DMS53 treated with DMSO at 0.1 percent for 48 hours (cell line): Measurements from ENCODE around the gene SEMA4C.

Experiments
- DNase-seq: peaks from one replicate; lab custom pipeline; 2025; ENCODE audit not compliant: unreplicated experiment; lab: John Stamatoyannopoulos, UW

SEMA4C gene

DNA sequence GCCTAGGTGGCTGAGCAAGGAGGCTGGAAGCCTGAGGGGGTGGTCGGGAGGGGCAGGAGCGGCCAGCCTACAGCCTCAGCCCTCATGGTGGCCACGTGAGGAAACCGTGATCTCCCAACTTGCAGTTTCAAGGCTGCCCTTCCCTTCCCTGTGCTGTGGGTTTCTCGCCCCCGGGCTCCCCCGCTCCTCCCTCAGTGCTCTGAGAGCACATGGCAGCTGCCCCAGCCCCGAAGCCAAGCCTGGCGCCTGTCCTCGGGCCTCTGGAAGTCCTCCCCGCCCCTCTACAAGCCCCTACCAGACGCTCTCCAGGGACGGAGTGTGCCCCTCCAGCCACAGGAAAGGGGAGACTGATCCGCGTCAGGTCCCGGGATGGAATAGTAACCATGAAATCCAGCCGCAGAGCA, 25.5 kb downstream of the SEMA4C start:
- no peak for DNase-seq

DNA sequence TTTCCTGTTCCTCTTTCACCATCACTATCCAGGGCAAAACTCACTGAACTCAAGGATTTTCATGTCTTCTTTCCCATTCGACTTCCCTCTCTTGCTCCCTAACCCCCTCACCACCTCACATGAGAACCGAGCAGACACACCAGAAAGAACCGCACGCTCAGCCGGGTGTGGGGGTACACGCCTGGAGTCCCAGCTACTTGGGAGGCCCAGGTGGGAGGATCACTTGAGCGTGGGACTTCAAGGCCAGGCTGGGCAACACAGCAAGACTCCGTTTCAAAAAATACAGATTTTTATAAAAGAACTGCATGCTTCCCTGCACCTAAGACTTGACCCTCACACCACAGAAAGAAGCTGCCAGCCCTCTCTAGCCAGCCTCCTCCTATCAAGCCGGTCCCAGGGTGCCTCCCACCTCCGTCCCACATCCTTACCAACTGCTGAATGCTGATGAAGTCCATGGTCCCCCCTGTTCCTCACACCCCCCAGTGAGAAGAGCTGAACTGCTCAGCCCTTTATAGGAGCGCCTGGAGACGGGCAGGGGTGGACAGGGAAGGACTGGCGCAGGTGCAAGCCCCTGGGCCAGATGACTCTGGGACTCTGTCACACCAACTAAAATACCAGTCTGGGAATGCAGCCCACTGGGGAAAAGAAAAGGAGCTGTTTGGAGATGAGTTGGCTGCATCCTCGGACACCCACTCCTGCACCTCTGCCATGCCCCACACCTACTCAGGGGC, 26.2 kb downstream of the SEMA4C start, which contains the start of gene ANKRD23:
Gene ANKRD23, minus strand, starts transcription at position 484 of the 731 bp plus-strand sequence. Its CDS starts 29 bp downstream, at position 455.
- DNase-seq: no peak

DNA sequence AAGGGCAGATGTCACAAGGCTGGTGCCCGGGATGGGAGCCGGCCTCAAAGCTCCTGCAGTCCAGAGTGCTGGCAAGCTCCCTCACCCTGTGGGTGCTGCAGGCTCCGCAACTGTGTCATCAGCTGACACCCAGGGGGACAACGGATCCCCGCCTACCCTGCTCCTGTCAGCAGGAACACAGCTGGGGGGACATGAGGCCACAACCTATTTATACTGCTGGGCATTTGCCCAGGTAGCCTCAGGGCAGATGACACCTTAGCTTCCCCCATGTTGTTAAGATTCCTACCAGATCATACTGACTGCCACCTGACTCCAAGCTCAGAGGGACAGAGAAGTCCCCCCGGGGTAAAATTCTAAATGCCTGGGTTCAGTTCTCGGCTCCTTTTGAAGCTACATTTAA, 27.3 kb downstream of the SEMA4C start:
- no peak for DNase-seq

DNA sequence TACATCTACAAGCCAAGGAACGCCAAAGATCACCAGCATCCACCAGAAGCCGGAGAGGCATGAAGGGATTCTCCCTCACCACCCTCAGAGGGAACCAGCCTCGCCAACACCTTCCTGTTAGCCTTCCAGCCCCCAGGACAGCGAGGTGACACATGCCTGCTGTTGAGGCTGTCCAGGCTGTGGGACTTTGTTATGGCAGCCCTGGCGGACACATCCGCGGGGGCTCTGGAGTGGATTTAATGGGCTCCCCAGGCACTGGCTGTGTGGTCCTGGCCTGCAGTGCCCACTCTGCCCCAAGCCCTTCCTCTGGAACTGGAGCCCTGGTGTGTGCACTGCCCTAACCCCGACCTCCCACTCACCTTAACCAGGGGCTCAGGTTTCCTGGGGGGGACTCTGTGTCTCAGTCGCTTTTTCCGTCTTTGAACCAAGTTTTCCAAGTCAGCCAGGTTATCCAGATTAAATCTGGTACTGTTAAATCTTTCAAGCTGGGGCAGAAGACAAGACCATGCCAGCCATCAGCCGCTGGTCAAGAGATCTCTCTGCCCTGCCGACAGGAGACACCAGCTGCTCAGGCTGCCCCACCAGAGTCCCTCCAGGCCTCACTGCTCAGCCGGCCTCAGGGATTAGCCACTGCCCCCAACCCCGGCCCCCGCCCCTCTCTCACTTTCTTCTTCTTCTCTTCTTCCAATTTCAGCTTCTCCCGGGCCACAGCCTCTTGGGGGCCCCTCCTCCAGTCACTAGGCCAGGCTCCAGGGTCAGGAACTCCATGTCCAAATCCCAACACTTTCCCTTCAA, 28.0 kb downstream of the SEMA4C start:
- DNase-seq: no peak

DNA sequence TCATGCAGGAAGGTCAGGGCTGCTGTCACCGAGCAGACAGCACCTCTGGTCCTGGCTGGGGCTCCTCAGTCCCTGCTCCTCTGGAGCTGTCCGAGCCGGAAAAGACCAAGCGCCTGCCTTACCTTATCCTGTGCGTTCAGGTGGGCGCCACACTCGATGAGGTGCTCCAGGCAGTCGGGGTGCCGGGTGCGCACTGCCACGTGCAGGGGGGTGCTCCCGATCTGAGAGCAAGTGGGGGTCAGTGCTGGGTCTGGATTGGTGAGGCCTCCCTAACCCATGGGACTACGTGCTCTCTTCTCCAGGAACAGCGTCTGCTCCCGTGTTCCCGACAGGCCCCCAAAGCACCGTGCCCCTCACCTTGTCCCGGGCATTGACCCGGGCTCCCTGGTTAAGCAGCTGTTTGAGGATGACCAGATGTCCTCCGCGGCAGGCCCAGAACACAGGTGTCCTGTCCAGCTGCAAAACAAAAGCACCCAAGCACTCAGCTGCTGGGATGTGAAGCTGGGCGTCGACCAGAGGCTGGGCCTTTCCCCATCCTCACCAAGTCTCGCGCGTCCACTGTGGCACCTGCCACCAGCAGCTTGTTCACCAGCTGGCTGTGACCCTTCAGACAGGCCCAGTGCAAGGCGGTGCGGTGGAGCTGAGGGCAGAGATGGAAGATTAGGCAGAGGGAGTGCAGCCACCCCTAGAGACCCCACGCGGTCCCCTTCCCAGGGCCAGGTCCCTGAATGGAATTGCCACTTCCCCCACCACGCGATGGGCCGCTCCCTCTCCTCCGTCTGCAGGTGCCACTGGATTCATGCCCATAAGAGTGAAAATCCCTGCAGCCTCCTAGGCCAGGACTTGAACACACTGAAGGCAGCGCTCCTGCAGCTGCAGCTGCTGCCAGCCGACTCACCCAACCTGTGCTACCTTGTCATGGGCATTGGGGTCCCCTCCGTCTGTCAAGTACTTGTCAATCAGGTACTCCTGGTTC, 29.7 kb downstream of the SEMA4C start:
- no peak for DNase-seq

DNA sequence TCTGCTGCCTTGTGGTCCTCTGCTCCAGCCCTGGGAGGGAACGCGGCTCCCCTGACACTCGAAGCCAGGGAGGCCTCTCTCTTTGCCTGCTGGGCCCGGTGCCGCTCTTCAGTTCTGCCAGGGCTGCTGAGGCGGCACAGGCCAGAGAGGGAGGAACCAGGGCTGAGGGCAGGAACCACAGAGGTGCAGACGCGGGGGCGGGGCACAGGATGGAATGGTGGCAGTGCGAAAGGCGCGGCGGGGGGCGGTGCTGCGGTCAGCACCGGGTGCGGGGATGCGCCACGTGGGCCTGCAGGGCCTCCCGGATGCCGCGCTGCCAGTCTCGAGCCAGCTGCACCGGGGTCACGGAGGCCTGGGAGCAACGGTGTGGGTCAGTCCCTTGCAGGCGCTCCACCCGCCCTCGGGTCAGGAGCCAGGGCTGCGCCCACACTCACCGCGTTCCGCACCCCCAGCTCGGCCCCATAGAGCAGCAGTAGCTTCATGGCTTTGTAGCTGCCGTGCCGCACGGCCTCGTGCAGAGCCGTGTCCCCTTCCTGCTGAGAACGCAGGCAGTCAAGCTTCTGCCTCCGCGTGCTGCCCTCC, 30.5 kb downstream of the SEMA4C start:
- no peak for DNase-seq

DNA sequence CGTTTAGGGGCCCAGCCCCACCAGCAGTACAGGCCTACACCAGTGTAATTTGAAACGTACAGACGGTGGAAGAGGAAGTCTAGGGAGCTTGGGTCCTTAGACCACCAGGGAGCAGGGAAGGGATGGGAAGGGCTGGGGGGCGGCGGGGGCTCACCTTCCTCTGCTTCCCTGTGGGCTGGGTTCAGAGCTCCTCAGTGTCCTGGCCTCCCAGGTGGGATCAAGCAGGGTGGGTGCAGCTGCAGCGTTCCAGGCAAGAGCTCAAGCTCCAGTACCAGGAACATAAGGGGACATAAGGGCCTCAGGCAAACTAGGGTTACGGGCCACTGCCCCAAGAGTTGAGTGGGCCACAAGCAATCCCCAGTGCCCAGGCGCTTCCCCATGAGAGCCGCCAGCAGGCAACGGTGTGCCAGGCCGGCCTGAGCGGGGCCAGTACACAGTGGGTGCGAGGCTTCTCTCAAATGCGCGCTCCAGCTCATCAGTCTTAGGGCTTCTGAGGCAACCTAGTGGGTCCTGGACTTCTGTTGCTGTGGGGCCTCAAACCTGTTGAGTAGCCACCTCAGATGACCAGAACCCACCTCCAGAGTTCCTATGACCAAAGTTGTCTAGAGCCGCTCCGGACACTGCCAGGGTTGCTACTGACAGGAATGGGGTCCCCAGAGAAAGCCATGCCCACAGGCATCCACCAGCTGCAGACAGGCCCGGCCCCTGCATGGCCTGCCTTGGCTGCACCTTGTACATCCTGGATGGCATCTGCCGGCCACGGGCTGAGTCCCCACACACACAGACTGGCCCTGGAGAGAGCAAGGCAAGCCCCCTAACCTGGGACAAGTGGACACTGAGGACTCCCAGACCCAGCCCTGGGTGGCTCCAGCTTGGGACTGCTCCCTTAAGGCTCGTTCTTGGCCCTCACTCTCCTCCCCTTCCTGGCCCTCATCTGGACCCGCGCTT, 31.3 kb downstream of the SEMA4C start:
- no peak for DNase-seq

DNA sequence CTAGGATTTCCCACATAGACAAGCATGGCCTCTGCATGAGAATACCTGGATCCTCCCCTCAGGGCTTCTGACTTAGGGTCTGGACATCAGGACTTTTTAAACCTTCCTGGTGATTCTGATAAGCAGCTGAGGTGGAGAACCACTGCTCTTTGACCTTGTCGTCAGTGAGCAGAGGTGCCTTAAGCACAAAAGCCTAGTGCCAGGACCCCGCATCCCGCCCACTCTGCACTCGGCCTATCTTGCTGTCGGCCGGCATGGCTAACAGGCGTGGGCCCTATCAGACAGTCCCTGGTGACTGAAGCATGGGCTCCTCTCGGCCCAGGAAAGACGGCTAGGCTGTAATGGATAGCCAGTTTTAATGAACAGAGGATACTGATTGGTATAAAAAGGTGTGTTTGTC, 32.3 kb downstream of the SEMA4C start:
- no peak for DNase-seq

DNA sequence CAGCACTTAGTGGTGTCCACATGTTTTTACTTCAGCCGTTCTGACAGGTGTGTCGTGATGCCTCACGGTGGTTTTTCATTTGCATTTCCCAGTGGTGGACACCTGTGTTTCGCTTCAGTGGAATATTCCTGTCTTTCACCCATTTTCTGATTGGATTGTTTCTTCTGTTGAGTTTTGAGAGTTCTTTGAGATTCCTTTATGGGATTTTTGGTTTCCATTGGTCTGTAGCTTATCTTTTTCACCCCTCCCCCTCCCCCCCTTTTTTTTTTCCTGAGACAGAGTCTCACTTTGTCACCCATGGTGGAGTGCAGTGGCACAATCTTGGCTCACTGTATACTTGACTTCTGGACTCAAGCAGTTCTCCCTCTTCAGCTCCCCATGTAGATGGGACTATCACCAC, 34.0 kb downstream of the SEMA4C start:
- no peak for DNase-seq

DNA sequence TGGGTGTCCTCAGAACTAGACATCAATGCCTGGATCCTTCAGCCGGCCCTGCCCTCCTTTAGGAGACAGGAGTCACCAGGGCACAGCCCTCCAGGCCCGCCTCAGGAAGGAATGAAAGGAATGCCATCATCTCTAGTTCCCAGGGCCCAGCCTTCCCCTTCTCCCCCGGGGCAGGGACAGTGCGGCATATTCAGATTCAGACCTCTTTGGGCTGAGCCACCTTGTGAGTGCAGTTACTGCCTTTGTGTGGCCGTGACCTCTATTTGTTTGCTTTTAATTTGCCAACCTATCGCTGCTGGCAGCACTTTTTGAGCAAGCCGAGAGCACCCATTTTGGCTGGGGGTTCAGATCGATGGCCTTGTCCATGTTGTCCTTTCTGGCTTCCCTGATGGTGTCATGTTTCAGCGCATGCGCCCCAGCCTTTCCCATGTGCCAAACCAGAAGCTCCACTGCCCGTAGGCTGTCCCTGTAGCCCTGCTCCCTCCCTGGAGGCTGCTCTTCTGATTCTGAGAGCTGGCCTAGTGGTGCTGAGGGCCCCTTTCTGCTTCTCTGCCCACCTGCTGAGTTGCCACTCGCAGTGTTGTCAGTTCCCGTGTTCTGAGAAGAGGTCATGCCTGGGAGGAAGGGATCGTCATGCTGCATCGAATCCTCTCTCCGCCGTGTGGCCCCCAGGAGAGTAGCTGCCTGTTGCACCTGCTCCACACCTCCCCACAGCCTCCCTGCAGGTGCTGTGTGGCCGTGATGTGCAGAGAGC, 36.9 kb downstream of the SEMA4C start:
- peak; percentile 97 for DNase-seq

DNA sequence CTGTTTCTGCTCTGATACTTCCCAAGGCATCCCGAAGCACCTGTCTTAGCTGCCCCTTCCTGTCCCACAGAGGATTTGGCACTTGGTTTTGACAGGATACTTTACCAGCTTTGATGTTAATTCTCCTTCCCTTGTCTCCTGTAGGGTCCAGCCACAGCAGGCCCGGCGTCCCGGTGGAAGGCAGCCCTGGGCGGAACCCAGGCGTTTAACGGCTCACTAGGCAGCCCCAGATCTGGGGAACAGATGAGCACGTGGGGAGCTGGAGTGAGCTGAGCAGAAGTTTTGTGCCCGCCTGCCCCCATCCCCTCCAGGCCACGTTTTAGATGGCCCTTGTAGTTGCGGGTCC, 37.5 kb downstream of the SEMA4C start:
- no peak for DNase-seq

DNA sequence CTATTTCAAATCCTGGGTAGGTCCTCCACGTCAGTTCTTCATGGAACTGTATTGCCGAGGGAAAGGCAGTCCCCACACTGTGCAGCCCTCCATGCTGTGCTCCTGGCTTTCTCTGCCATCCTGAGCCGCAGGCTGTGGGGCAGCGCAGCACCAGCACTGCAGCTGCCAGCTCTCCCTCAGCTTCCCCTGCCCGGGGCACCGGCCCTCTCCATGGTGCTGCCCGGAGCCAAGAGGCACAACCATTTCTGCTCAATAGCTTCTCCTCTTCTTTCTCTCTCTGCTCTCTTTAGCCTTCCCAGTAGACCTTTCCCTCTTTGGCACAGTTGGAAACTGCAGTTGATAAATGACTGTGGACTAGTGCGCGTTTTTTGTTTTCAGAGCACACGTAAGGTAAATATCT, 38.2 kb downstream of the SEMA4C start:
- DNase-seq: no peak

DNA sequence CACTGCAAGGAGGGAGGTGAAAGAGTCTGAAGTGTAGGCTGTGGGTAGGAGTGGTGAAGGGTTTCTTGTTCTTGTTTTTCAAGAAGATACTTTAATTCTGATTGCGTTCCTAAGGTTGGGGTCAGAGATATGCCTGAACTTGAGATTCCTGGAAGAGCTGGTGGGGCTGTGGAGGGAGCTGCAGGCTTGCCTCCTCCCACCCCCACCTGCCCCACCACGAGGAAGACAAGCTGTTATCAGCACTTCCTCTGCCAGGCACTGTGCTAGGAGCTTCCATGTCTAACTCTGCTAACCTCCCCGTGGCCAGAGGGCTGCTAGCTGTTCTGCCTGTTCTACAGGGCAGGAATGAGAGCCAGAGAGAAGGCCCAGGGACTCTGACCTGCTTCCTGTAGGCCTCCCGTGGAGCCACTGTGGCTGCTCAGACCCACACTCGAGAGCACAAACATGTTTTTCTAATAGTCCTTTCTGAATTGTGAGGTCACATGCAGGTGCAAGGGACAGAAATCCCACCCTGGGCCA, 39.8 kb downstream of the SEMA4C start:
- no peak for DNase-seq

DNA sequence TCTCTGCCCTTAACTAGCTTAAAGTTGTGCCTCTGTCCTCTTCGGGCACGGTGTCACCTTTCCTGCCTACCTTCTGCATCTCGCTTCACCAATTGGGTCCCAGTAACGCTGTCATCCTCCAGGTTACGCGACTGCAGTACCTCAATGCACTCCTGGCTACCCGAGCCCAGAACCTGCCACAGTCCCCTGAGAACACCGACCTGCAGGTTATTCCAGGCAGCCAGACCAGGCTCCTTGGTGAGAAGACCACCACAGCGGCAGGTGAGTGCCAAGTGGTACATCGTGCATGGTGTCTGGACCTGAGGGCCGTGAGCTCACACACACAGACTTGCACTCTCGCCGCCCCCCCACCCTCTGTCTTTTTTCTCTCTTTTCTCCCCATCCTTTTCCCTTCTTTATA, 41.0 kb downstream of the SEMA4C start:
- no peak for DNase-seq

DNA sequence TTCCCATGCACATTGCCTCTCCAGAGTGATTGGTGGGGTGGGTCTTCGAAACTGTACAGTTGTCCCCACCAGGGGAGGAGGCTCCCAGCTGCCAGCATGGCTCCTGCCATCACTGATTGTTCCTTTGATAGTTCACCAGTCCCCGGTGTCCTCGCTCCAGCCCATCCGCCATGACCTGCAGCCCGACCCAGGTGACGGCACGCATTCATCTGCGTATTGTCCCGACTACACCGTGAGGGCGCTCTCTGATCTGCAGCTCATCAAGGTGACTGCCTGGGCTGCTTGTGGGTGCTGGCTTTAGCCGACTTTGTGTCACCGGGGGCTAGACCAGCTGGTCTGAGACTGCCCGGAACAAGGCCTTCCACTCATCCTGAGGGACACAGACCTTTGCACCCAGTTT, 41.4 kb downstream of the SEMA4C start:
- DNase-seq: no peak

DNA sequence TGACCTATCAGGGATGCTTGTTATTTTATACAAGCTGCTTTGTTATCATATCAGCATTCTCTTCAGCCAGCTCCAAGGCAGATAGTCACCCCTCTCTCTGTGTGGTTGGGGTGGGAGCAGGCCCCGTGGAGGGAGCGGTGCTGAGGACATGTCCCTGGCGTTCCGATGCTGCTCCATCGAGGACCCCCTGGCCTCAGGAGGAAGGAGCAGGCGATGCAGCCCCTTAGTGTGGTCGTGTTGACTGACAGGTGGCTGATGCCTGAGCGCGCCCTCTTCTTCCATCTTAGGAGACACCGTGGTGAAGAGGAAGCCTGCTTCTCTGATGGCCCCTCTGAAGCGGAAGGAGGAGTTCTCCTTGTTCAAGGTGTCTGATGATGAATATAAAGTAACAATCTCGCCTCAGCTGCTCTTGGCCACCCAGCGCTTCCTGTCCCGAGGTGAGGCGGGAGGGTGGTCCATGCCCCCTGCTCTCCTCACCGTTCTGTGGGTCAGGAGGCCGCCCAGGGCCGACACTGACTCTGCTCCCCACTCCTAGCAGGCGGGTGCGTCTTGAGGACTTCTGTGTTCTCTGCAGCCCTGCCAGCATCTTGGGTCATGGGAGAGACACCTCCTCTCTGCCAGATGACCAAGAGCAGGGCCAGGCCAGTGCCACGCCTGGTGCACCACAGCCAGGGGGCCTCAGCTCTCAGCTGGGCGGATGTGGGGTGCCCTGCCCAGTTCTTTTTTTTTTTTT, 43.2 kb downstream of the SEMA4C start:
- no peak for DNase-seq

DNA sequence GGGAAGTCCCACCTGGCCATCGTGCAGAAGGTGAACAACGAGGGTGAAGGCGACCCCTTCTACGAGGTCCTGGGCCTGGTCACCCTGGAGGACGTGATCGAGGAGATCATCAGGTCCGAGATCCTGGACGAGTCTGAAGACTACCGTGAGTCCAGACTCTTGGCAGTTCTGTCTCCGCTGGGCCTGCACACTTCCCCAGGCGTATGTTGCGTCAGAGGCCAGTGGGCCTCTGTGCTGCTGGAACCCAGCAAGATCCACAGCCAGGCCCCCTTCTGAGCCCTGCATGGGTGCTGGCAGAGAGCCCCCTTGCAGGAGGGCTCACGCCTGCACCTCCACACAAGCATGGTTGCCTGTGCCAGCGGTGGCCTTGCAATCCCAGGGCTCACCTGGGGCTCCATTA, 44.8 kb downstream of the SEMA4C start:
- DNase-seq: no peak
